Nephron progenitor cell (in vitro differentiated cells): ENCODE measurements around the gene GJB3.
"Not testable (repeated sequence)": the region's sequence is repeated elsewhere in the genome, so short reads cannot be mapped to it uniquely, and the experiment has no call there.

Experiments used
- DNase-seq: peaks from one replicate; pipeline ENCODE4 v3.0.0; 2021
- H3K27ac Mint-ChIP-seq: 2 replicates; pipeline ENCODE4 v1.8.0; 2021; ENCODE audit warnings: mild to moderate bottlenecking, moderate library complexity, mixed read lengths
- H3K27me3 Mint-ChIP-seq: 2 replicates; pipeline ENCODE4 v1.8.0; 2021; ENCODE audit warnings: mild to moderate bottlenecking, low read depth, mixed read lengths; ENCODE audit not compliant: poor library complexity
- H3K36me3 Mint-ChIP-seq: 2 replicates; pipeline ENCODE4 v1.8.0; 2021; ENCODE audit warnings: low read depth, mixed read lengths
- H3K4me1 Mint-ChIP-seq: 2 replicates; pipeline ENCODE4 v1.8.0; 2021; ENCODE audit warnings: mixed read lengths
- H3K4me3 Mint-ChIP-seq: 2 replicates; pipeline ENCODE4 v1.8.0; 2021; ENCODE audit warnings: mild to moderate bottlenecking, moderate library complexity, mixed read lengths
- H3K9me3 Mint-ChIP-seq: 2 replicates; pipeline ENCODE4 v1.8.0; 2021; ENCODE audit warnings: mild to moderate bottlenecking, moderate library complexity, mixed read lengths
- CTCF ChIP-seq: fragments of 200-600 bp; sonication (generic); IDR thresholded peaks from 2 replicates; pipeline ENCODE4 v1.5.0; 2021; ENCODE audit warnings: antibody characterized with exemption

GJB3 gene

GRCh38 chr1:34795916-34796315 is 14.9 kb downstream of the GJB3 start:
- Mint-ChIP-seq H3K9me3 (no peaks in the 10 kb centered on the region), H3K27ac (no peak overlapping the region), H3K36me3 (no peaks in the 10 kb centered on the region), H3K27me3 (peaks cover 66% of the 10 kb centered on the region), H3K4me3 (no peak overlapping the region), H3K4me1 (peaks cover 22% of the 10 kb centered on the region)
- no peak for TF ChIP-seq CTCF
- DNase-seq = no peak

- Mint-ChIP-seq H3K27ac (peak overlapping the region; percentile 95), H3K4me1 (peaks cover 20% of the 10 kb centered on the region), H3K4me3 (no peak overlapping the region), H3K9me3 (no peaks in the 10 kb centered on the region), H3K27me3 (peaks cover 55% of the 10 kb centered on the region), H3K36me3 (no peaks in the 10 kb centered on the region)
- no peak for TF ChIP-seq CTCF
- DNase-seq = no peak
Observed at GRCh38 chr1:34796990-34797389, 16.0 kb downstream of the GJB3 start.

GRCh38 chr1:34800214-34800613 is 19.2 kb downstream of the GJB3 start:
- no peak for TF ChIP-seq CTCF
- peaks cover 13% of the 10 kb centered on the region for H3K4me1 Mint-ChIP-seq
- H3K9me3 Mint-ChIP-seq = peaks cover 18% of the 10 kb centered on the region
- H3K27me3 Mint-ChIP-seq = peaks cover 40% of the 10 kb centered on the region
- no peak for DNase-seq
- H3K27ac Mint-ChIP-seq = no peak overlapping the region
- no peaks in the 10 kb centered on the region for H3K36me3 Mint-ChIP-seq
- H3K4me3 Mint-ChIP-seq = no peak overlapping the region

GRCh38 chr1:34803770-34804169 is 22.8 kb downstream of the GJB3 start:
- H3K27ac Mint-ChIP-seq = no peak overlapping the region
- no peaks in the 10 kb centered on the region for H3K36me3 Mint-ChIP-seq
- no peak for TF ChIP-seq CTCF
- peaks cover 36% of the 10 kb centered on the region for H3K27me3 Mint-ChIP-seq
- H3K4me3 Mint-ChIP-seq = no peak overlapping the region
- H3K9me3 Mint-ChIP-seq = peaks cover 18% of the 10 kb centered on the region
- no peaks in the 10 kb centered on the region for H3K4me1 Mint-ChIP-seq
- DNase-seq = no peak

- no peak for DNase-seq
- no peaks in the 10 kb centered on the region for H3K4me1 Mint-ChIP-seq
- no peak overlapping the region for H3K4me3 Mint-ChIP-seq
- peaks cover 36% of the 10 kb centered on the region for H3K27me3 Mint-ChIP-seq
- TF ChIP-seq CTCF = no peak
- peaks cover 23% of the 10 kb centered on the region for H3K9me3 Mint-ChIP-seq
- H3K27ac Mint-ChIP-seq = no peak overlapping the region
- H3K36me3 Mint-ChIP-seq = no peaks in the 10 kb centered on the region
Observed at GRCh38 chr1:34806396-34806795, 25.4 kb downstream of the GJB3 start.

GRCh38 chr1:34808051-34808810 is 27.2 kb downstream of the GJB3 start:
- no peak overlapping the region for H3K27ac Mint-ChIP-seq
- H3K9me3 Mint-ChIP-seq = peaks cover 15% of the 10 kb centered on the region
- TF ChIP-seq CTCF = no peak
- no peaks in the 10 kb centered on the region for H3K36me3 Mint-ChIP-seq
- DNase-seq = no peak
- H3K4me1 Mint-ChIP-seq = no peaks in the 10 kb centered on the region
- peaks cover 33% of the 10 kb centered on the region for H3K27me3 Mint-ChIP-seq
- H3K4me3 Mint-ChIP-seq = no peak overlapping the region

GRCh38 chr1:34810781-34811180 is 29.8 kb downstream of the GJB3 start:
- H3K4me3 Mint-ChIP-seq = not testable (repeated sequence)
- H3K27me3 Mint-ChIP-seq = peaks cover 32% of the 10 kb centered on the region

More at GRCh38 chr1:34810781-34811180, 29.8 kb downstream of the GJB3 start:
- not testable (repeated sequence) for H3K9me3 Mint-ChIP-seq, H3K36me3 Mint-ChIP-seq, DNase-seq, H3K27ac Mint-ChIP-seq, H3K4me1 Mint-ChIP-seq
